Measurements from ENCODE around the gene MIGA2.

MIGA2 gene

DNA sequence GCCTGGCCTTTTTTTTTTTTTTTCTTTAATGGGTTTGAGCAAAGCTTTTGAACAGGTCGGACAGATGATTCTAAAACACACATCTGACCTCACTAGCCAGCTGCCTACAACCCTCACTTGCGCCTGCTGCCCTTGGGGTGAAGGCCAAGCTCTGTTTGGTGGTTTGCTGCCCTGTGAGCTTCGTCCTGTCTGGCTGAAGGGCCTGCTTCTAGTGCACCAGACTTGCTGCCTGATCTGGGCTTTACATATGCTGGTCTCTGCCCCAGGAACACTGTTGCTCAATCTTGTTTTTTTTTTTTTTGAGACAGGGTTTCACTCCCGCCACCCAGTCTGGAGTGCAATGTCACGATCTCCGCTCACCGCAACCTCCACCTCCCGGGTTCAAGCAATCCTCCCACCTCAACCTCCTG, 28.1 kb downstream of the MIGA2 start:
- TF ChIP-seq, protein P1, sequence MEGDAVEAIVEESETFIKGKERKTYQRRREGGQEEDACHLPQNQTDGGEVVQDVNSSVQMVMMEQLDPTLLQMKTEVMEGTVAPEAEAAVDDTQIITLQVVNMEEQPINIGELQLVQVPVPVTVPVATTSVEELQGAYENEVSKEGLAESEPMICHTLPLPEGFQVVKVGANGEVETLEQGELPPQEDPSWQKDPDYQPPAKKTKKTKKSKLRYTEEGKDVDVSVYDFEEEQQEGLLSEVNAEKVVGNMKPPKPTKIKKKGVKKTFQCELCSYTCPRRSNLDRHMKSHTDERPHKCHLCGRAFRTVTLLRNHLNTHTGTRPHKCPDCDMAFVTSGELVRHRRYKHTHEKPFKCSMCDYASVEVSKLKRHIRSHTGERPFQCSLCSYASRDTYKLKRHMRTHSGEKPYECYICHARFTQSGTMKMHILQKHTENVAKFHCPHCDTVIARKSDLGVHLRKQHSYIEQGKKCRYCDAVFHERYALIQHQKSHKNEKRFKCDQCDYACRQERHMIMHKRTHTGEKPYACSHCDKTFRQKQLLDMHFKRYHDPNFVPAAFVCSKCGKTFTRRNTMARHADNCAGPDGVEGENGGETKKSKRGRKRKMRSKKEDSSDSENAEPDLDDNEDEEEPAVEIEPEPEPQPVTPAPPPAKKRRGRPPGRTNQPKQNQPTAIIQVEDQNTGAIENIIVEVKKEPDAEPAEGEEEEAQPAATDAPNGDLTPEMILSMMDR (IDR thresholded peaks at IDR 0.05; ENCODE audit: poor library complexity, severe bottlenecking) = no peak
- ATAC-seq (ENCODE audit: low read depth) (no peak), DNase-seq (ENCODE audit: low spot score) (no peak)
- Histone ChIP-seq H3K4me3 (ENCODE audit: severe bottlenecking) (no peak overlapping the region), H3K36me3 (ENCODE audit: low read depth) (peaks cover 29% of the 10 kb centered on the region), H3K9me3 (ENCODE audit: severe bottlenecking) (no peaks in the 10 kb centered on the region), H3K27ac (ENCODE audit: poor library complexity, severe bottlenecking) (no peak overlapping the region), H3K4me1 (ENCODE audit: insufficient read depth, poor library complexity, severe bottlenecking) (no peaks in the 10 kb centered on the region), H3K27me3 (ENCODE audit: insufficient read depth, poor library complexity, severe bottlenecking) (no peaks in the 10 kb centered on the region)

DNA sequence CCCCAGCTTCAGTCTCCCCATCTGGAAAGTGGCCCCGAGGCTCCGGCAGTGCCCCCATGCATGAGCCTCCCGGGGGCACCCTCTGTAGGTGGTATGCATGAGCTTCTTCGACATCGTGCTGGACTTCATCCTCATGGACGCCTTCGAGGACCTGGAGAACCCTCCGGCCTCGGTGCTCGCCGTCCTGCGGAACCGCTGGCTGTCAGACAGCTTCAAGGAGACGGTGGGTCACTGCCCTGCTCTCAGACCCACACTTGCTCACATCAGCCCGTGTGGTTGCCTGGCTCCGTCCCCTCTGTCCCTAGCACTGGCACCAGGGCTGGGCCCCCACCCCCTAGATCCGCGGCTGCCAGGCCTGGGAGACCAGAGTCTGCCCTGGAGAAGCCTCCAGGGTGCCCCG, 31.7 kb downstream of the MIGA2 start:
- no peak overlapping the region for H3K27ac ChIP-seq (ENCODE audit: poor library complexity, severe bottlenecking)
- H3K4me1 ChIP-seq (ENCODE audit: insufficient read depth, poor library complexity, severe bottlenecking) = no peaks in the 10 kb centered on the region
- ATAC-seq (ENCODE audit: low read depth) (no peak), DNase-seq (ENCODE audit: low spot score) (no peak)
- no peaks in the 10 kb centered on the region for H3K9me3 ChIP-seq (ENCODE audit: severe bottlenecking)
- H3K4me3 ChIP-seq (ENCODE audit: severe bottlenecking) = no peak overlapping the region
- no peaks in the 10 kb centered on the region for H3K27me3 ChIP-seq (ENCODE audit: insufficient read depth, poor library complexity, severe bottlenecking)
- peaks cover 17% of the 10 kb centered on the region for H3K36me3 ChIP-seq (ENCODE audit: low read depth)
- TF ChIP-seq, protein P1 (IDR thresholded peaks at IDR 0.05; ENCODE audit: poor library complexity, severe bottlenecking) = no peak

GRCh38 chr9:129068990-129069861, 32.8 kb downstream of the MIGA2 start:
- DNase-seq (ENCODE audit: low spot score) (no peak), ATAC-seq (ENCODE audit: low read depth) (no peak; the same call in 2 of the 3 replicates)
- Histone ChIP-seq H3K4me1 (ENCODE audit: insufficient read depth, poor library complexity, severe bottlenecking) (no peaks in the 10 kb centered on the region), H3K4me3 (ENCODE audit: severe bottlenecking) (no peak overlapping the region), H3K9me3 (ENCODE audit: severe bottlenecking) (no peaks in the 10 kb centered on the region), H3K27ac (ENCODE audit: poor library complexity, severe bottlenecking) (no peak overlapping the region), H3K36me3 (ENCODE audit: low read depth) (peaks cover 13% of the 10 kb centered on the region), H3K27me3 (ENCODE audit: insufficient read depth, poor library complexity, severe bottlenecking) (no peaks in the 10 kb centered on the region)
- TF ChIP-seq, protein P1 (IDR thresholded peaks at IDR 0.05; ENCODE audit: poor library complexity, severe bottlenecking) = no peak

GRCh38 chr9:129069862-129070641, 33.6 kb downstream of the MIGA2 start:
- Histone ChIP-seq H3K4me1 (ENCODE audit: insufficient read depth, poor library complexity, severe bottlenecking) (no peaks in the 10 kb centered on the region), H3K4me3 (ENCODE audit: severe bottlenecking) (no peak overlapping the region), H3K36me3 (ENCODE audit: low read depth) (peaks cover 9% of the 10 kb centered on the region), H3K27me3 (ENCODE audit: insufficient read depth, poor library complexity, severe bottlenecking) (no peaks in the 10 kb centered on the region), H3K27ac (ENCODE audit: poor library complexity, severe bottlenecking) (no peak overlapping the region), H3K9me3 (ENCODE audit: severe bottlenecking) (no peaks in the 10 kb centered on the region)
- TF ChIP-seq, protein P1 (IDR thresholded peaks at IDR 0.05; ENCODE audit: poor library complexity, severe bottlenecking) = no peak
- ATAC-seq (ENCODE audit: low read depth) (no peak), DNase-seq (ENCODE audit: low spot score) (no peak)
